Subcutaneous abdominal adipose tissue (tissue), 5 donors: Measurements from ENCODE around the gene PDAP1.

Source experiments
- H3K27ac ChIP-seq: one replicate; pipeline ENCODE4 v1.7.0; 2013; ENCODE audit warnings: low read depth, mild to moderate bottlenecking, inconsistent platforms, low read length, moderate library complexity
- H3K27me3 ChIP-seq, 5 donors: one replicate each; pipeline ENCODE4 v1.7.0; 2013; ENCODE audit warnings: low read length in 5 of 5, inconsistent platforms in 1 of 5; ENCODE audit not compliant: control insufficient read depth in 5 of 5, insufficient read depth in 4 of 5
- H3K36me3 ChIP-seq, 5 donors: one replicate each; pipeline ENCODE4 v1.7.0; 2013; ENCODE audit warnings: low read length in 5 of 5; ENCODE audit not compliant: control insufficient read depth in 5 of 5, insufficient read depth in 5 of 5
- H3K4me1 ChIP-seq, 5 donors: one replicate each; pipeline ENCODE4 v1.7.0; 2013; ENCODE audit warnings: low read length in 5 of 5, mild to moderate bottlenecking in 3 of 5, moderate library complexity in 1 of 5; ENCODE audit not compliant: control insufficient read depth in 5 of 5, insufficient read depth in 5 of 5
- H3K4me3 ChIP-seq, 5 donors: one replicate each; pipeline ENCODE4 v1.7.0; 2013; ENCODE audit warnings: low read length in 5 of 5, low read depth in 1 of 5
- H3K9ac ChIP-seq, 5 donors: one replicate each; pipeline ENCODE4 v1.7.0; 2013; ENCODE audit warnings: low read length in 5 of 5, mild to moderate bottlenecking in 4 of 5, moderate library complexity in 3 of 5
- H3K9me3 ChIP-seq, 5 donors: one replicate each; pipeline ENCODE4 v1.7.0; 2013; ENCODE audit warnings: low read length in 5 of 5; ENCODE audit not compliant: control insufficient read depth in 5 of 5
- donor health status: healthy.
- donor health status: healthy.
- donor health status: healthy.
- donor health status: healthy.
- donor health status: healthy.

The PDAP1 gene

DNA sequence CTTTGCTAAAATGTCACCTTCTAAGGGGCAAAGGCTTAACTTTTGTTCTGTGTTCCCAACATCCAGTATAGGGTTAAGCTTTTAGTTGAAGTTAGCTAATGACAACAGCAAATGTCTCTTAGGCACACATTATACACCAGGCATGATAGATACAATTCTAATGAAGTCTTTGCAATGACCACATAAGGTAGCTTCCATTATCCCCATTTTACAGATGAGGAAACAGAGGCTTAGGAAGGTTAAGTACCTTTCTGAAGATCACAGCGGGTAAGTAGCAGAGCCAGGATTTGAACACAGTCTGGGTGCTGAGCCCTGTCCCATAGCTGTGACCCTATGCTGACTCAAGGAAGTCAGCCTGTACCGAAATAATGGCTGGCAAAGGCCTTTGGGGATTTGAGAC lies 2.2 kb upstream of the PDAP1 start:
- Histone ChIP-seq H3K27me3 (no peaks in the 10 kb centered on the region), H3K27ac (no peak overlapping the region), H3K9ac (peak overlapping the region in 1 of 5 donors; percentile 98), H3K9me3 (no peaks in the 10 kb centered on the region), H3K4me3 (no peak overlapping the region), H3K4me1 (peaks cover 10 to 37% (median 35%) of the 10 kb centered on the region in 5 donors), H3K36me3 (peaks cover 8 to 47% (median 30%) of the 10 kb centered on the region in 5 donors)

DNA sequence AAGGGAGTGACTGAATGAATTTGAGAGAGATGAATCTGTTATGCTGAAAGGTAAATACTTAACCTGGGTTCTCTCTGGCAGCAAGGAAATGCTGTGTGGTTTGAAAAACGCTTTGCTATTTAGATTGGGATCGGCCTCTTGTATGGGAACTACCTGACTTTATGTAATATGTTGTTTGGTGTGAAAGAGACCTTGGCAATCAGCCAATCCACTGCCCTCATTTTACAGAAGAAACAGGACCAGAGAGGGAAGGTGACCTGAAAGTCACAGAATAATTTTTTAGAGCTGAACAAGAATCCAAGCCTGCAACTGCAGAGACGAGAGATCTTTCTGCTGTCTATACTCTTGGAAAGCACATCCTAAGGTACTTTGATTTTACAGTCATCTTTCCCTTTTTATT lies 1.4 kb upstream of the PDAP1 start:
- H3K27me3 ChIP-seq, result no peaks in the 10 kb centered on the region
- peak overlapping the region; percentile 26 to 98 (median 97) for H3K9ac ChIP-seq
- peaks cover 8 to 43% (median 28%) of the 10 kb centered on the region in 5 donors for H3K36me3 ChIP-seq
- peak overlapping the region; percentile 93 to 99 (median 99) for H3K4me3 ChIP-seq
- H3K9me3 ChIP-seq, result no peaks in the 10 kb centered on the region
- peaks cover 10 to 42% (median 38%) of the 10 kb centered on the region in 5 donors for H3K4me1 ChIP-seq
- peak overlapping the region; percentile 98 for H3K27ac ChIP-seq

DNA sequence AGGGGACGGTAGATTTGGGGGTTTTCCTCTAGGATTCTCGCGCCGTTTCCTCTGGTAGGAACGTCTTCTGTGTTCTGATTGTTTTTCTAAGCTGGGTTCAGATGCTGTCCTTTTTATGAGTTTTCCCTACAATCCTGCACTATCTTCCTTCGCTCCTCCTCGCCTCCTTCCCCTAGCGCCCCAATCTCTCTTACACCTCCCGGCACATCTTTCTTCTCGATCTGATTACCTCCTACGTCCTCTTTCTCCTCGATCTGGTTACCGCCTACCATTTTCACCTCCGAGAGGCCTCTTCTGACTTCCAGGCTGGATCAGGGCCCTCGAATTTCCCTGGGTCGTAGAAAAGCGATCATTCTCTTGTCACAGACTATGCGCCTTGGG lies 785 bp upstream of the PDAP1 start:
- Histone ChIP-seq H3K27me3 (no peaks in the 10 kb centered on the region), H3K4me3 (peak overlapping the region; percentile 93 to 99 (median 99)), H3K9me3 (no peaks in the 10 kb centered on the region), H3K27ac (peak overlapping the region; percentile 98), H3K4me1 (peaks cover 10 to 48% (median 43%) of the 10 kb centered on the region in 5 donors), H3K9ac (peak overlapping the region; percentile 93 to 99 (median 97)), H3K36me3 (peaks cover 8 to 43% (median 29%) of the 10 kb centered on the region in 5 donors)

DNA sequence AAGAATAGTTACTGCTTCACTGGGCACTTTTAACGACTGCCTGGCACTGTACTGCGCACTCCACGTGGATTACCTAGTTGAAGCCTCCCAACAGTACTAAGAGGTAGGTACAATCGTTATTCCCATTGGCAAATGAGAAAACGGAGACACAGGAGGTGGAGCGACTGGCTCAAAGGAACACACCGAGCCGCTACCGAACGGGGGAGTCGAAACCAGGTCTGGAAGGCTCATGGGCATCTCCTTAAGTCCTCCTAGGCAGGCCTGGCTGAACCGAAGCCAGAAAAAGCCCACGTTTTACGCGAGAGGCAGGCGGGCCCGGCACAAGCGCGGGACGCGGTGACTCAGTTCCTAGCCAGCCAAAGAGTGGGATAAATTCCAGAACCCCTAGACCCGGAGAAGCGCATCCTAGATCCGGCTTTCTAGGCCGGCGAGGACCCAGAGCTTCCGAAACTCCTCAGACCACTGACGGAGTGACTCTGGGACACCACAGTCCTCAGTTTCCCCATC lies 472 bp downstream of the PDAP1 start:
- peak overlapping the region; percentile 85 to 99 (median 97) for H3K4me3 ChIP-seq
- no peaks in the 10 kb centered on the region for H3K9me3 ChIP-seq
- peak overlapping the region; percentile 98 for H3K27ac ChIP-seq
- peak overlapping the region; percentile 87 to 98 (median 97) for H3K9ac ChIP-seq
- H3K4me1 ChIP-seq, result peaks cover 10 to 50% (median 43%) of the 10 kb centered on the region in 5 donors
- peaks cover 12 to 45% (median 35%) of the 10 kb centered on the region in 5 donors for H3K36me3 ChIP-seq
- no peaks in the 10 kb centered on the region for H3K27me3 ChIP-seq

DNA sequence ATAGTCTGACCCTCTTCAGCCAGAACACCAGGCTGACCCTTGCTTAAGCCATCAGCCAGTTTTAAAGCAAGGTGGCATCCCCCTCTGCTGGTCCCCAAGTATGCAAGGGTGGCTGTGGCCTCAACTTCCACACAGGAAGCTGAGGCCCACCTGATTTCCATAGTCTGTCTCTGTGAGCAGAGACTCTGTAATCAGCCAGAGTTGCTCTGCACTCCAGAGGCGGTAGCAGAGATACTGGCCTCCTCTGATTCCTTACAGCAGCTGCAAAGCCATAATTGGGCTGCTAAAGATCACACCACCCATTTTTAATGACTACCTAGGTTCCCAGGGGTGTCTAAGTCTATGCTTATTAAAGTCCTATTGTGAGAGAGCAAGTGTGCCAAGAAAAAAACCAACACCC lies 1.8 kb downstream of the PDAP1 start:
- Histone ChIP-seq H3K27me3 (no peaks in the 10 kb centered on the region), H3K36me3 (peaks cover 8 to 44% (median 32%) of the 10 kb centered on the region in 5 donors), H3K9ac (peak overlapping the region in 3 of 5 donors; percentile 48 to 87 (median 52)), H3K9me3 (no peaks in the 10 kb centered on the region), H3K4me1 (peaks cover 10 to 50% (median 43%) of the 10 kb centered on the region in 5 donors), H3K27ac (peak overlapping the region; percentile 98), H3K4me3 (peak overlapping the region in 2 of 5 donors; percentile 9 to 22)

DNA sequence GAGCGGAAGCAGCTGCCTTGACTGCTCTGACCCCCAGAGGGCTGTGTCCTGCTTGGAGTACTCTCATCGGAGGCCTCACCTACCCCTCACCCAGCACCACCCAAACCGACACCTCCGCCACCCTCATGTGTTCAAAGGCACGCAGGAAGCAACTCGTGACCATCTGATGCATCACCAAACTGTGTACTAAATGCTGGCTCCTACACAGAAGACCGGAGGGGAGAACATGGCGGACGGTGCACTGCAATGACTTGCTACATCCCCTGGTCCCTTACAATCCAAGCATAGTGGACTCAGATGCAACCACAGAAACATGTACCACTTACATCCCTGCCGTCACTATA lies 3.4 kb downstream of the PDAP1 start:
- Histone ChIP-seq H3K9me3 (no peaks in the 10 kb centered on the region), H3K9ac (no peak overlapping the region)

DNA sequence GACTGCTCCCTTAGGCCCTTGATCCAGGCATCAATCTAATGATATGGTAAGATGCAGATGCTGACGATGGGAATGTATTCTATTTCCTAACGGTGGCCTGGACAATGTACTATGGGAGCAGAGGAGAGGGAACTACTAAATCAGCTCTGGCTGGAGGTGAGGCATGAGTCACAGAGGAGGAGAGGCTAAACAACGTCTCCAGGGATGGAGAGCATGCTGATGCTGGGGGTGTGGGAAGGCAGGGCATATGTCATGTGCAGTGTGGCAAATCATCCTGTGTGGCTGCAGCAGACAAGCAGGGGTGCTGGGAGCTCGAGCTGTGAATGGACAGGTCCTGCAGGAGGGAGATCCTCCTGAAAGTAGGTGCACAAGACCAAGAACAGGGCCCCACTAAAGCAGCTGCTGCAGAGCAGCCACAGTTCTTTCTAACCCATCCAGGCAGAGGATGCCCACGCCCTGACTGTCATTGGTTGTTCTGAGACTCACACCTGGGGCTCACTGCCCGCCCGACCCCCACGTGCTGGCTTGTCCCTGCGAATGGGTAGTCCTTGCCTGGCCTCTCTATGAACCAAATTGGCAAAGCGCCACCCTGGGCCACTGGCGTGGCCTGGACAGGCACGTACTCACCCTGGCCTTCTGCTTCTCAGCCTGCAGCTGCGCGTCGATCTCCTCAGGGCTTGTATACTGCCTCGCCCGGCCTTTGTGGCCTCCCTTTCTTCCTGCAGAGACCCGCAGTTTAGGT lies 4.0 kb downstream of the PDAP1 start:
- Histone ChIP-seq H3K4me3 (no peak overlapping the region), H3K9me3 (no peaks in the 10 kb centered on the region), H3K4me1 (peaks cover 6 to 39% (median 32%) of the 10 kb centered on the region in 5 donors), H3K9ac (no peak overlapping the region), H3K36me3 (peaks cover 5 to 55% (median 44%) of the 10 kb centered on the region in 5 donors), H3K27me3 (no peaks in the 10 kb centered on the region), H3K27ac (no peak overlapping the region)

More for the DNA sequence above, 3.4 kb downstream of the PDAP1 start:
- Histone ChIP-seq H3K36me3 (peaks cover 5 to 49% (median 39%) of the 10 kb centered on the region in 5 donors), H3K27ac (no peak overlapping the region), H3K27me3 (no peaks in the 10 kb centered on the region), H3K4me3 (no peak overlapping the region), H3K4me1 (peaks cover 9 to 45% (median 37%) of the 10 kb centered on the region in 5 donors)

DNA sequence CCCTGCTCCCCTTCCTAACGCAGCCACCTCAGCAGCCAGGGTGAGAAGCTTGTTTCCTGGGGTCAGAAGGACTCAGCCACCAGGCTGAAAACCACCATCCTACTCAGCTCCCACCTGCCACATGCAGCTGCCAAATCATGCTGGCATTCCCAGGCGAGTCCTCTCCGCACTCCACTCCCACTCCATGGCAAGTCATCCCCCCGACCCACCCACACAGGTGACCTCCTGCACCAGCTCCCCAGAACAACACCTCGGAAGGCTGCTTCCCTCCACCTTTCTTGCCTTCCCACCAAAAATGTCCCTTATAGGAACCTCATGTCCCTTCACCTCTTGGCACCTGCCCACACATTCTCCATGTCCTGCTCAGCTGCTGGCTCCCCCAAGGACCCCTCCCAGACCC lies 4.6 kb downstream of the PDAP1 start:
- peaks cover 5 to 61% (median 51%) of the 10 kb centered on the region in 5 donors for H3K36me3 ChIP-seq
- H3K4me3 ChIP-seq, result no peak overlapping the region
- no peak overlapping the region for H3K27ac ChIP-seq
- no peak overlapping the region for H3K9ac ChIP-seq
- peaks cover 6 to 35% (median 29%) of the 10 kb centered on the region in 5 donors for H3K4me1 ChIP-seq
- H3K27me3 ChIP-seq, result no peaks in the 10 kb centered on the region
- no peaks in the 10 kb centered on the region for H3K9me3 ChIP-seq

DNA sequence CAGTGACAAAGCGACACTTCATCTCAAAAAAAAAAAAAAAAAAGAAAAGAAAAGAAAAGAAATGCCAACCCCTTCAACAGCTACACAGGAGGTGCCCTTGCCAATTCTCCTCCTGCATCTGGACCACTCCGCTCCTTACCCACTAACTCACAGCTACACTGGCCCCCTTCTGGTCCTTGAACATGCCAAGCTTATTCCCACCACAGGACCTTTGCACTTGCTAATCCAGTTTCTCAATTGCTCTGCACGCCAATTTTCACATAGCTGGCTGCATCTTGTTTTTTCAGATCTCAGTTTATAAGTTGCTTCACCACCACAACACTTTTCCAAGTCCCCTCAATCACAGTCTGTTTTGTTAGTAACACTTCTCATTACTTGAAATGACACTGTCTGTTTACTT lies 5.5 kb downstream of the PDAP1 start:
- Histone ChIP-seq H3K27ac (no peak overlapping the region), H3K9me3 (no peaks in the 10 kb centered on the region), H3K4me3 (no peak overlapping the region), H3K36me3 (peaks cover 5 to 70% (median 60%) of the 10 kb centered on the region in 5 donors), H3K4me1 (peaks cover 6 to 31% (median 27%) of the 10 kb centered on the region in 5 donors), H3K27me3 (no peaks in the 10 kb centered on the region), H3K9ac (no peak overlapping the region)

DNA sequence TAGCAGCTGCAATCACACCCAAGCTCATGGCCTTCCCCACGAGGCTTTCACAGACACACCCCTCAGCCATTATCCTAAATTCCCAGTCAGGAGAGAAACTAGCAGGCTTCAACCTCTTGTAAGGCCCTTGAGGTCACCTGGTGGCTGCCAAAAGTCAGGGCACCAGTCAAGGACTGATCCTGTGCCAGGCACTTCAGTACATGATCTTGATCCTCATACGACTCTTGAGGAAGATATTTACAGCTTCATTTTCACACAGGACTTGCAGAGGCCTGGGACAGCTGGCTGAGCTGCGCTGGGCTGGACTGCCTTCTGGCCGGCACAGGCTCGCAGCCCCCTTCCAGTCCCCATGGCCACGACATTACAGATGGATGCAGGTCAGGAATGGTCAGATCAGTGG lies 8.8 kb downstream of the PDAP1 start:
- Histone ChIP-seq H3K9ac (no peak overlapping the region), H3K4me3 (no peak overlapping the region), H3K4me1 (peaks cover 0 to 6% (median 5%) of the 10 kb centered on the region in 5 donors), H3K36me3 (peaks cover 5 to 95% (median 86%) of the 10 kb centered on the region in 5 donors), H3K27me3 (no peaks in the 10 kb centered on the region), H3K9me3 (no peaks in the 10 kb centered on the region), H3K27ac (no peak overlapping the region)
